Measurements from ENCODE around the gene DDAH1.

The DDAH1 gene

DNA sequence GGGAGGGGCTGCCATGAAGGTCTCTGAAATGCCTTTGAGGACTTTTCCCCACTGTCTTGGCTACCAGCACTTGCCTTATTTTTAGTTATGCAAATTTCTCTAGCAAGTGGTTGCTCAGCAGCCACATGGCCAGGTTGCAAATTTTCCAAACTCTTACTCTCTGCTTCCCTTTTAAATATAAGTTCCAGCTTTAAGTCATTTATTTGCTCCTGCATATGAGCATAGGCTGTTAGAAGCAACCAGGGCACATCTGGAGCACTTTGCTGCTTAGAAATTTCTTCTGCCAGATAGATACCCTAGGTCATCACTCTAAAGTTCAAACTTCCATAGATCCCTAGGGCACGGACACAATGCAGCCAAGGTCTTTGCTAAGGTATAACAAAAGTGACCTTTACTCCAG is 44.8 kb downstream of the DDAH1 start:
- no peaks in the 10 kb centered on the region for H3K27me3 ChIP-seq (ENCODE audit: control insufficient read depth in 2 of 2, insufficient read depth in 2 of 2, low read length in 2 of 2)
- H3K9ac ChIP-seq (ENCODE audit: low read depth in 1 of 2, low read length in 2 of 2), result no peak overlapping the region
- H3K36me3 ChIP-seq (ENCODE audit: control insufficient read depth in 2 of 2, insufficient read depth in 2 of 2, low read length in 2 of 2), result no peaks in the 10 kb centered on the region
- H3K4me1 ChIP-seq (ENCODE audit: control insufficient read depth in 2 of 2, insufficient read depth in 2 of 2, low read length in 2 of 2), result no peaks in the 10 kb centered on the region
- H3K9me3 ChIP-seq (ENCODE audit: control insufficient read depth in 2 of 2, low read length in 2 of 2), result no peaks in the 10 kb centered on the region
- no peak overlapping the region for H3K4me3 ChIP-seq (ENCODE audit: low read length in 2 of 2)
- H3K27ac ChIP-seq (ENCODE audit: low read depth in 2 of 2, low read length in 2 of 2), result no peak overlapping the region

DNA sequence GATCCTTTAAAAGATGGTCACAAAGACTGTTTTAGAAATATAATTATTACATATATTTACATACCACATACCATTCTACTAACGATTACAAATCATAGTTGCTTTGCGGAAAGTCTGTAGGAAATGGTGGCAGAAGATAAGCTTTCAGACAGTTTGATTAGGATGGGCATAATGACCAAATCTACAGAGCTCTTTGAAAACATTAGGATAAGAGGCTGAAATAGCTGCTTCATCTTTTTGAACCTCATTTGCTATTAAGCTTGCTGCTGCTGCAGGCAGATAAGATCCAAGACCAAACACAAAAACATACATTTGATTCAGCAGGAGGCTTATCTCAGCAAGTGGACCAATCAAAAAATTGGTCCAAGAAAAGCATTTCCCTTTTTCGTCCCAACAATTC is 47.1 kb downstream of the DDAH1 start:
- no peaks in the 10 kb centered on the region for H3K4me1 ChIP-seq (ENCODE audit: control insufficient read depth in 2 of 2, insufficient read depth in 2 of 2, low read length in 2 of 2)
- no peaks in the 10 kb centered on the region for H3K36me3 ChIP-seq (ENCODE audit: control insufficient read depth in 2 of 2, insufficient read depth in 2 of 2, low read length in 2 of 2)
- H3K9me3 ChIP-seq (ENCODE audit: control insufficient read depth in 2 of 2, low read length in 2 of 2), result no peaks in the 10 kb centered on the region
- no peak overlapping the region for H3K27ac ChIP-seq (ENCODE audit: low read depth in 2 of 2, low read length in 2 of 2)
- no peaks in the 10 kb centered on the region for H3K27me3 ChIP-seq (ENCODE audit: control insufficient read depth in 2 of 2, insufficient read depth in 2 of 2, low read length in 2 of 2)
- no peak overlapping the region for H3K4me3 ChIP-seq (ENCODE audit: low read length in 2 of 2)
- no peak overlapping the region for H3K9ac ChIP-seq (ENCODE audit: low read depth in 1 of 2, low read length in 2 of 2)

DNA sequence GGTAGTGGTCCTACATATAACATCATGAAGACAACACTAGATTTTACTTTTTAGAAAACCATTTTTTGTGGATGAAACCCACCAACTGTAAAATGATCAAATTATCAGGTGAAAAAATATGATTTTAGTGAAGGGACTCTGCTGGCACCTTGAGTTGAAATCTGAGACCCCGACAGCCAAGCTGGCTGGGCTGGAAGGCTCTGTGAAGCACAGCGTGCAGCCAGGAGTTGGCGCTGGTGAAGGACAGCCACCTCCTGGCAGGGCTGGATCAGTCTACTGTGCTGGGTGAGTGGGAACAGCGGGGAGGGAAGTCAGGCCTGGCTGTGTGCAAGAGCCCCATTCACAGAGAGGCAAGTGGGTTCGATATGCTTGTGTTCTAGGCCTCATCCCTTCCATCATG is 47.9 kb downstream of the DDAH1 start:
- no peaks in the 10 kb centered on the region for H3K27me3 ChIP-seq (ENCODE audit: control insufficient read depth in 2 of 2, insufficient read depth in 2 of 2, low read length in 2 of 2)
- H3K27ac ChIP-seq (ENCODE audit: low read depth in 2 of 2, low read length in 2 of 2), result no peak overlapping the region
- no peak overlapping the region for H3K9ac ChIP-seq (ENCODE audit: low read depth in 1 of 2, low read length in 2 of 2)
- H3K9me3 ChIP-seq (ENCODE audit: control insufficient read depth in 2 of 2, low read length in 2 of 2), result no peaks in the 10 kb centered on the region
- H3K4me1 ChIP-seq (ENCODE audit: control insufficient read depth in 2 of 2, insufficient read depth in 2 of 2, low read length in 2 of 2), result no peaks in the 10 kb centered on the region
- no peaks in the 10 kb centered on the region for H3K36me3 ChIP-seq (ENCODE audit: control insufficient read depth in 2 of 2, insufficient read depth in 2 of 2, low read length in 2 of 2)
- no peak overlapping the region for H3K4me3 ChIP-seq (ENCODE audit: low read length in 2 of 2)

DNA sequence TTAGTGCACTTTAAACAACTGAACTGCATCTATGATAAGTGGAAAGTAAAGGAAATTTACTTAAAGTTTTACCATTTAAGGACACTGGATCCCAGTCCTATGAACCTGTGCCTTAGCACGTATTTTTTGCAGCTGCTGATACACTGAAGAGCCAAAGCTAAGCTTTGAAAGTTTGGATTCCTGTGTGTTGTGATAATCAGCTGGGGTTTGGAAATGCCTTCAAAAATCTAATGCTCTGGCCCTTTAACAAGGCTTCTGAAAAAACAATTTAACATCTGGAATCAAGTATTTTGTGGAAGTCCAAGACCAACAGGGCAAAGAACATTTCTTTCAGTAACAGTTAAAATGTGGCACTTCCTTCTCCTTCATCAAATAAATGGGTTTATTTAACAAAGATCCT is 51.8 kb downstream of the DDAH1 start:
- H3K4me3 ChIP-seq (ENCODE audit: low read length in 2 of 2), result no peak overlapping the region
- no peak overlapping the region for H3K27ac ChIP-seq (ENCODE audit: low read depth in 2 of 2, low read length in 2 of 2)
- H3K36me3 ChIP-seq (ENCODE audit: control insufficient read depth in 2 of 2, insufficient read depth in 2 of 2, low read length in 2 of 2), result no peaks in the 10 kb centered on the region
- no peaks in the 10 kb centered on the region for H3K9me3 ChIP-seq (ENCODE audit: control insufficient read depth in 2 of 2, low read length in 2 of 2)
- no peaks in the 10 kb centered on the region for H3K27me3 ChIP-seq (ENCODE audit: control insufficient read depth in 2 of 2, insufficient read depth in 2 of 2, low read length in 2 of 2)
- no peak overlapping the region for H3K9ac ChIP-seq (ENCODE audit: low read depth in 1 of 2, low read length in 2 of 2)
- H3K4me1 ChIP-seq (ENCODE audit: control insufficient read depth in 2 of 2, insufficient read depth in 2 of 2, low read length in 2 of 2), result no peaks in the 10 kb centered on the region

DNA sequence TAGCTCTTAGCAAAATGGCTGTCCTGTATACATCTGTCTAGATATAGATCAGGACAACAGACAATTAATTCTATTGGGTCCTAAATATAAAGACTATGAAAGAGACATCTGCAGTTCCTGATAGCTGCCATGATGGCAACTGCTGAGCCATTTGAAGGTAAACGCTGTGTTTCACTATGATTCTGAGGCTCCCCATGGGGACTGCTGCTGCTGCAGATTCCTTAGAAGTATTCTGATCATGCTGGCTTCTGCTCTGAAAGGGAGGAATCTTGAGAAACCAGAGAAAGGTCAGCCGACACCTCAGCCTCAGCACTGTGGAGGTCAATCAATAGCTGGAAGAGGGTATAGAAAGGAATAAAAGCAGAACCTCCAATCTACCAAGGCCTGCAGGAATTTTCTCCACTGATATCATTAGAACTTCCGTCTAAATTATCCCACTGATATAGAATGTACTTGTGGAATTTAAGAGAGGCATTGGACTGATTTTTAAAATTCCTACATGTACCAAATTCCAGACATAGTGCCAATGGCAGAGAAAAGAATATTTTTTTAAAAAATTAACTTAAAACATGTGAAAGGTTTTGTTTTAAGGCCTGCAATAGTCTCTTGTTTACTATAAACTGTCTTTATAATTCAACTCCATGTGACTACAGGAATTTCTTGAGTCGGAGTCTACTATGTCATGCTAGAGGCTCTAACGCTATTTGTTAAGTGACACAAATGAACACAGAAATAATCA is 53.2 kb downstream of the DDAH1 start:
- Histone ChIP-seq H3K9ac (ENCODE audit: low read depth in 1 of 2, low read length in 2 of 2) (no peak overlapping the region), H3K36me3 (ENCODE audit: control insufficient read depth in 2 of 2, insufficient read depth in 2 of 2, low read length in 2 of 2) (no peaks in the 10 kb centered on the region), H3K27ac (ENCODE audit: low read depth in 2 of 2, low read length in 2 of 2) (no peak overlapping the region), H3K9me3 (ENCODE audit: control insufficient read depth in 2 of 2, low read length in 2 of 2) (no peaks in the 10 kb centered on the region), H3K4me1 (ENCODE audit: control insufficient read depth in 2 of 2, insufficient read depth in 2 of 2, low read length in 2 of 2) (peaks cover 0 to 6% of the 10 kb centered on the region in 2 donors), H3K27me3 (ENCODE audit: control insufficient read depth in 2 of 2, insufficient read depth in 2 of 2, low read length in 2 of 2) (no peaks in the 10 kb centered on the region), H3K4me3 (ENCODE audit: low read length in 2 of 2) (no peak overlapping the region)

DNA sequence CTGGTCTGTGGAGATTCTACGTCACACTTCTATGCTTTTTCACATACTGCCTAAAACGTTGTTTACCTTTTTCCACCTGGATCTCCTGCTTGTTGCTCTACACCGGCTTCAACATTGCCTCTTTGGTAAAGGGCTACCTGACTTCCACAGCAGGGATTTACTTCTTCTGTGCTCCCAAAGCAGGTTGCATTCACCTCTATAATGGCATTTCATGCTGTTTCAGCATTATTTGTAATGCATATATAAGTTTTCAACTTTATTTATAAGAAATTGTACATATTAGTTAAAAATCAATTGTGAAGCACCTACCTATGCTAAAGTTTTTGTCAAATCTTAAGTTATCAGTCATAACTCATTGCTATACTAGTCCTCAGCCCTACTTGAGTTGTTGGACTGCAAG is 55.4 kb downstream of the DDAH1 start:
- Histone ChIP-seq H3K27ac (ENCODE audit: low read depth in 2 of 2, low read length in 2 of 2) (no peak overlapping the region), H3K4me1 (ENCODE audit: control insufficient read depth in 2 of 2, insufficient read depth in 2 of 2, low read length in 2 of 2) (peaks cover 0 to 6% of the 10 kb centered on the region in 2 donors), H3K27me3 (ENCODE audit: control insufficient read depth in 2 of 2, insufficient read depth in 2 of 2, low read length in 2 of 2) (no peaks in the 10 kb centered on the region), H3K4me3 (ENCODE audit: low read length in 2 of 2) (no peak overlapping the region), H3K9me3 (ENCODE audit: control insufficient read depth in 2 of 2, low read length in 2 of 2) (no peaks in the 10 kb centered on the region), H3K36me3 (ENCODE audit: control insufficient read depth in 2 of 2, insufficient read depth in 2 of 2, low read length in 2 of 2) (no peaks in the 10 kb centered on the region), H3K9ac (ENCODE audit: low read depth in 1 of 2, low read length in 2 of 2) (no peak overlapping the region)

DNA sequence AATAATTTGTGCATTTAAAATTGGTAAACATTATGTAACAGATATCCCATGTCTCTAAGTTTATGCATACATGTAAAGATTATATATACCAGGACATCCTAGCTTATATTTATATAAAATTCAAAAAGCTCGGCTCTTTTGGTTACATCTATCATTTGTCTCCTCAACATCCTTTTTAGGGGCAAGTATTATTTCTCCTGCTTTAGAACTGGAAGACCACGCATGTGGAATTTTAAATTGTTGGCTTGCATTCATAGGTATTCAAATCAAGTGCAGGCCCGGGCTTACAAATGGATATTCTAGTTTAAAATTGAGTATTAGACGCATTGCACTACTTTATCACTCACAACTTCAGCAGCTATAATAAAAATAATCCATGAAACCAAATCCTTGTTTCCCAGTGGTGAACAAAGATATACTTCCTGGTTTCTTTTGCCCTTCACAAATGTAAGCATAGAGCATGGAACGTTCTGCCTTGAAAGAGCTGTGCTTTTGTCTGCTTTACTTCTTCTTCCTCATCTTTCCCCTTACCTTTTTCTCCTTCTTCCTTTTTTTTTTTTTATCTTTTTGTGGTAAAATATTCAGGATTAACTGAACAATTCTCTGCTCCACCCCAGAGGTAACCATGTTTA is 57.1 kb downstream of the DDAH1 start:
- Histone ChIP-seq H3K27ac (ENCODE audit: low read depth in 2 of 2, low read length in 2 of 2) (peak overlapping the region in 1 of 2 donors; percentile 46), H3K4me3 (ENCODE audit: low read length in 2 of 2) (no peak overlapping the region), H3K27me3 (ENCODE audit: control insufficient read depth in 2 of 2, insufficient read depth in 2 of 2, low read length in 2 of 2) (no peaks in the 10 kb centered on the region)

DNA sequence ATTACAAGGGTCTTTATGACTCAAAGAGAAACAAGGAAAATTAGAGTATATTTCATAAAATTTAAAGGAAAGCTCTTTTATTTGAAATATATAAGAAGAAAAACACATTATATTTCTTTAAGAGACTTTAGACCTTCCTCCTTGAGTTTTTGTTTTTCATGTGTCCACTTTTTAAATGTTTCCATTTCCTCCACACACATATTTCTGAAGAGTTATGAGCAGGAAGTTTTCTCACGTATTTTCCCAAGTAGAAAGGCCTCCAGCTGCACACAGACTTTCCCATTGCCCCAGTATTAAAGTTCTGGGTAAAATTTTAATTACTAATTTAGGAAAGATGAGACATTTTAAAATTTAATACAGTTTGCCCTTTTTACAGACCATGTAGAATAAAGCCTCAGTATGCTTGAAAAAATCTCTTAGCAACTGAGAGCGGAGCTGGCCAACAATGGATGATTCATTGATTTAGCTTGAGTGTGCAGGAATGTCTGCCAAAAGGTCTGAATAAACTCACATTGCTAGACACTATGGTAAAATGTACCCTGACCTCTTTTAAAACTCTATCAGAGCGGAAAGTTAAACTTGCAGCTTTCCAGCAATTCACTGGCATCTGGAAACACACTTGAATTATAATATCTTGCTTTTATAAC is 57.9 kb downstream of the DDAH1 start:
- H3K9ac ChIP-seq (ENCODE audit: low read depth in 1 of 2, low read length in 2 of 2), result no peak overlapping the region
- H3K4me3 ChIP-seq (ENCODE audit: low read length in 2 of 2), result peak overlapping the region in 1 of 2 donors; percentile 26
- no peaks in the 10 kb centered on the region for H3K27me3 ChIP-seq (ENCODE audit: control insufficient read depth in 2 of 2, insufficient read depth in 2 of 2, low read length in 2 of 2)
- peak overlapping the region in 1 of 2 donors; percentile 46 for H3K27ac ChIP-seq (ENCODE audit: low read depth in 2 of 2, low read length in 2 of 2)
- peaks cover 0 to 6% of the 10 kb centered on the region in 2 donors for H3K4me1 ChIP-seq (ENCODE audit: control insufficient read depth in 2 of 2, insufficient read depth in 2 of 2, low read length in 2 of 2)
- no peaks in the 10 kb centered on the region for H3K36me3 ChIP-seq (ENCODE audit: control insufficient read depth in 2 of 2, insufficient read depth in 2 of 2, low read length in 2 of 2)
- no peaks in the 10 kb centered on the region for H3K9me3 ChIP-seq (ENCODE audit: control insufficient read depth in 2 of 2, low read length in 2 of 2)

More for the DNA sequence above, 57.1 kb downstream of the DDAH1 start:
- Histone ChIP-seq H3K9ac (ENCODE audit: low read depth in 1 of 2, low read length in 2 of 2) (no peak overlapping the region), H3K36me3 (ENCODE audit: control insufficient read depth in 2 of 2, insufficient read depth in 2 of 2, low read length in 2 of 2) (no peaks in the 10 kb centered on the region), H3K9me3 (ENCODE audit: control insufficient read depth in 2 of 2, low read length in 2 of 2) (no peaks in the 10 kb centered on the region), H3K4me1 (ENCODE audit: control insufficient read depth in 2 of 2, insufficient read depth in 2 of 2, low read length in 2 of 2) (peaks cover 0 to 6% of the 10 kb centered on the region in 2 donors)

DNA sequence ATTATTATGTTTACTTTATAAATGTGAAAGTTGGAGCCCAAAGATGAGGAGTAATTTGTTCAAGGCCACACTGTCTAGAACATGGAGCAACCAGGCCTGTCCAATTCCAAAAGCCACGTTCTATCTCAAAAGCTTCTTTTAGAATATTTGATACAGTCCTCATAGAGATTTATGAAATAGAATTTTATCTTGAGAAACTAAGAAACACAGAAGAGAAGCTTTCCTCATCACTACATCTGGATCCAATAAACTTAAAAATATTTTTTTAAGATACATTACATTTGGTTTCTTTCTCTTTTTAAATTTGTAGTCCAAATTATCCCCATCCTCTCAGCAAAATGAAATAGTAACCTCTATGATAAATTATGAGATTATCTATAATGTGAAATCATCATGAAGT is 58.9 kb downstream of the DDAH1 start:
- H3K27me3 ChIP-seq (ENCODE audit: control insufficient read depth in 2 of 2, insufficient read depth in 2 of 2, low read length in 2 of 2), result no peaks in the 10 kb centered on the region
- no peaks in the 10 kb centered on the region for H3K36me3 ChIP-seq (ENCODE audit: control insufficient read depth in 2 of 2, insufficient read depth in 2 of 2, low read length in 2 of 2)
- H3K9ac ChIP-seq (ENCODE audit: low read depth in 1 of 2, low read length in 2 of 2), result no peak overlapping the region
- H3K4me3 ChIP-seq (ENCODE audit: low read length in 2 of 2), result no peak overlapping the region
- H3K27ac ChIP-seq (ENCODE audit: low read depth in 2 of 2, low read length in 2 of 2), result no peak overlapping the region
- no peaks in the 10 kb centered on the region for H3K9me3 ChIP-seq (ENCODE audit: control insufficient read depth in 2 of 2, low read length in 2 of 2)
- H3K4me1 ChIP-seq (ENCODE audit: control insufficient read depth in 2 of 2, insufficient read depth in 2 of 2, low read length in 2 of 2), result peaks cover 0 to 6% of the 10 kb centered on the region in 2 donors

DNA sequence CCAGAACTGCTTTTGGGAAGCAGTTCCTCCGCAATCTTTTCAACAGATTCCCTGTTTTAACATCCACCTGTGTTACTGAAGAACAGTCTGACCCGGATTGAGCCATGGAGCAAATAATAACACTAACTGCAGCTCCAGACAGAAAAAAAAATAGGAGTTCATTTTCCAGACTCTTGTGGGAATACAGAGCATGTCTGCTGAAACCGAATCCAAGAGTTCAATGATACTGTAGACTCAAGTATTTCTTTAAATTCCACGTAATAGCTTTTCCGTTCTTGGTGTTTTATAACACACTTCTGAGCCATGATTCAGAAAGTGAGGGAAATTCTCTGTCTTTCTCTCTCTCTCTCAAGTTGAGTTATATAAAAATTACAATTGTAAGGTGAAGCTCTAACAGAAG is 60.6 kb downstream of the DDAH1 start:
- Histone ChIP-seq H3K27ac (ENCODE audit: low read depth in 2 of 2, low read length in 2 of 2) (no peak overlapping the region), H3K4me1 (ENCODE audit: control insufficient read depth in 2 of 2, insufficient read depth in 2 of 2, low read length in 2 of 2) (peaks cover 0 to 6% of the 10 kb centered on the region in 2 donors), H3K9me3 (ENCODE audit: control insufficient read depth in 2 of 2, low read length in 2 of 2) (no peaks in the 10 kb centered on the region), H3K36me3 (ENCODE audit: control insufficient read depth in 2 of 2, insufficient read depth in 2 of 2, low read length in 2 of 2) (no peaks in the 10 kb centered on the region), H3K9ac (ENCODE audit: low read depth in 1 of 2, low read length in 2 of 2) (no peak overlapping the region), H3K4me3 (ENCODE audit: low read length in 2 of 2) (no peak overlapping the region), H3K27me3 (ENCODE audit: control insufficient read depth in 2 of 2, insufficient read depth in 2 of 2, low read length in 2 of 2) (no peaks in the 10 kb centered on the region)
